Heart left ventricle (tissue), 13 donors: Measurements from ENCODE around the gene HSFX4.

Experiments
- CTCF ChIP-seq, 12 donors: fragments of 200-600 bp; sonication (generic) in 4 of 12; IDR thresholded peaks; one replicate each; pipeline versions ENCODE4 v1.5.0 to v1.8.0; 2018 to 2022; ENCODE audit warnings: antibody characterized with exemption in 12 of 12, mild to moderate bottlenecking in 5 of 12
- POLR2A ChIP-seq, 2 donors: fragments of 450-650 bp; IDR thresholded peaks; one replicate each; pipeline ENCODE4 v1.6.1; 2017; ENCODE audit warnings: antibody characterized with exemption in 2 of 2, mild to moderate bottlenecking in 2 of 2, moderate library complexity in 2 of 2
- donor health status: ischemic (EF 13 %, LVEDD 7.1; RV severe dilation, severe dysfunction).
- donor health status: DM: no; HTN: yes; CAD: no.
- donor health status: DM: no; HTN: no; CAD: no.
- donor health status: ischemic (EF 25% LVEDD 6.9; RV normal size, moderate dysfunction).
- donor health status: ischemic (EF 25% LVEDD 5.7; RV mildly dilated, moderate dysfunction).
- donor health status: ischemic (EF 35%, LVEDD 5.7; RV mildly dilated, moderate dysfunction).
- donor health status: nonischemic (EF 11% LVEDD 7.7; RV severe dilation, severe dysfunction).
- donor health status: DM: yes; HTN: yes; CAD: no.
- donor health status: PGD.
- donor health status: ischemic (EF 29% LVEDD 5.4; RV normal size, mild dysfunction).
- donor health status: nonischemic (EF 23%, LVEDD 6.1; RV moderate dilation, normal function).

- TF ChIP-seq CTCF (IDR thresholded peaks at IDR 0.05) (no peak), POLR2A (IDR thresholded peaks at IDR 0.05) (no peak)
Observed at GRCh38 chrX:149938881-149939654, 9.7 kb downstream of the HSFX4 start.
